Activated gamma-delta T cell treated with anti-CD3 and anti-CD28 coated beads, Interleukin-2, amount 50 U/mL, for 16 hours (primary cell): Measurements from ENCODE around the gene TMEM196.

Source experiments
- DNase-seq: peaks from one replicate; pipeline ENCODE4 v3.0.0-alpha.2; 2020; ENCODE audit warnings: low read depth

The TMEM196 gene

DNA sequence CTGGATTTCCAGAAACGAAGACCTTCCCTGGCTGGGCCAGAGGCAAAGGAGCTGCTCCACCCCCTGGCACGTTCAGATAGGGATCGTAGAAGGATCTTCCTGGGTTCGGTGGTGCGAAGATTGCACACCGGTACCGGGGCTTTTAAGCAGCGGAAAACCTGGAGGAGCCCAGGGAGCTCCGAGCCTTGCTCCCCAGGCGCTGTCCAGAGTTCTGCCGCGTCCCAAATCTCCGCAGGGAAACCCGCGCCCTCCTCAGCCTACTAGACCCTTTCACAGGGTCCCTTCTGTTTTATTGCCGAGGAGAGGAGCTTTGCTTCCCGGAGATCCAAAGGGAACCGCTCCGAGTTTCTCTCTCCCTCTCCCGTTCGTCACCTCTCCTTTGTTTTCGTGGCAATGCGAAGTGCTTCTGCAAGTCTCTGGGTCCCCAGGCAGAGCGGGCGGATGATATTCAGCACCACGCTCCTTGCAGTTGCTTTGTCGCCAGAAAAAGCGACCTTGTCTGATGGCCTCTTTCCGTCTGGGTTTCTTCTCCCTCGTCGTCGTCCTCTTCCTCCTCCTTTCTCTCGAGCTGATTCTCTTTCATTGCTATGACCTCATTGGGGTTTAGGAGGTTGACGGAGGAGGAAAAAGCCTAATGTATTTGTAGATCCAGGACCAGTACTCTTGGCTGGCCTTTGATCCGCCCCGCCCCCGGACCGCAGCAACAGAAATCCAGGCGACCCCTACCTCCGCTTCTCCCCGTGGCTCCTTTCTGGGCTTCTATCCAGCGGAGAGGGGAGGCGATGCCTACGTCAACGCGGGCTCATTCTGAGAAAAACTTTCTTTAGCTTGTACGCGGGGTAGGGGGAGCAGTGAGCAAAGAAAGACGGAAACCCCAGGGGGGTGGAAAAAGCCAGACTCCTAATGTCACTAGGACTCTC, at the start of gene TMEM196:
TMEM196 (minus strand) TSS at position 777 of the 920 bp plus-strand sequence. CDS start 921 bp downstream, outside the sequence.
- DNase-seq = no peak

DNA sequence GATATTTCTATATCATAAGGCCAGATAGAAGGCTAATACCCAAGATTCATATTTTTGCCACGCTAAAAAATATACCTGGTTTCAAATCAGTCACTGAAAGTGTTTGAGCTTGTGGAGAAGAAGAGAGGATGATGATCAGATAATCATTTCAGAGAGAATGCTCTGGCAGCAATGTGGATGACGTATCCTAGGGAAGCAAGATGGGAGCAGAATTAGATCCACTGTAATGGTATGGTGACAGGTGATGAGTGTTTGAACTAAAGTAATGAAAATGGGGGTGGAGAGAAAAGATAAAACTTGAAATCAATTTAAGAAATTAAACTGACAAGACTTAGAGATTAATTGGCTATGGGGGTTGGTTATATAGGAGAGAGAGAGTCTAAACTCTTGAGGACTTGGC, 42.7 kb upstream of the TMEM196 start:
- DNase-seq = no peak

DNA sequence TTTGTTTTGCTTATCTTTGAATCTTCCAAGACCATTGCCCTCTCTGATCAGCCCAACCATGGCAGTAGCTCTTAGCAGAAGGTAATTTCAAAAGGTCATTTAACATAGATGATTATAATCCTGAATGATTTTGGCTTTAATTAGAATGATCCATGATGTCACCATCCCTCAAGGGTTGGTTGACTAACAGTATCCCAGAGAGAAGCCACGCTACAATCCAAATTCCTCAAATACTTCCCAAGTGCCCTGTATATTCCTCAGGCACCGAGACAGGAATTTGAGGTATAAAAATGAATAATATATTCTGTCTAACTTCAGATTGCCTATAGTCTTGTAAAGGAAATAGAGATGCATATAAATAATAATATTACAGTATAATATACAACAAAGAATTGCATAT, 42.1 kb upstream of the TMEM196 start:
- DNase-seq = no peak

DNA sequence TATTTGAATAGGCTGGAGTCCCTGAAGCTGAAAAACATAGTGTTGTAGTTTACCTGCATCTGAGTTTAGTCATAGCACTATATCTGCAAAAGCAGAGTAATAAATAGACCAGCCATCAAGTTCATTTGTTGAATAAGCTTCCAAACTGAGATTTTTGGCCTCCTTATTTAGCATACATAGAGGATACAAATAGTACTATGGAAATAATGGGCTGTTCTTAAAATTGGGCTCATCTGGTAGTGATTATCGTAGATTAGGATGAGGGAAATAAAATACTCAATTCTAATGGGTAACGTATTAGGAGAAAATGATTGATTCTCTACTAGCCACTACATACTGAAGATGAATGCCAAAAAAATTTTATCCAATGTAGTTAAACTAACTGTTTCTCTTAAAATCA, 41.4 kb upstream of the TMEM196 start:
- no peak for DNase-seq

DNA sequence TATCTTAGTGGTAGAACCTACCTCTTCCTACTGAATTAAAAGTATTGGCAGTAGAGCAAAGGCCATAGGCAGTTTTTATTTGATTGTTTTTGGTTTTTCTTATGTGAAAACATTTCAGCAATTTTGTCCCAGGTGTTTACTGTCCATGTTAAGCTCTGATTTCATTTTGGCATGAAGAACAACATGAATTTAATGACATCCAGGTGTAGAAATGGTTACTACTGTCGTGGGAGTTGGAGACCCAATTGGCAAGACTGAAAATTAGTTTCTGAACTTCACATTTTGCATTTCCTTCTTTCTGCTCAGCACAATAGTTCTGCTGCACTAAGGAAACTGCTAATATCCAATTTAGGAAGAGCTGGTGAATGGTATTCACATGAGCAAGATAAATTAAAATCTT, 38.0 kb upstream of the TMEM196 start:
- DNase-seq = no peak

DNA sequence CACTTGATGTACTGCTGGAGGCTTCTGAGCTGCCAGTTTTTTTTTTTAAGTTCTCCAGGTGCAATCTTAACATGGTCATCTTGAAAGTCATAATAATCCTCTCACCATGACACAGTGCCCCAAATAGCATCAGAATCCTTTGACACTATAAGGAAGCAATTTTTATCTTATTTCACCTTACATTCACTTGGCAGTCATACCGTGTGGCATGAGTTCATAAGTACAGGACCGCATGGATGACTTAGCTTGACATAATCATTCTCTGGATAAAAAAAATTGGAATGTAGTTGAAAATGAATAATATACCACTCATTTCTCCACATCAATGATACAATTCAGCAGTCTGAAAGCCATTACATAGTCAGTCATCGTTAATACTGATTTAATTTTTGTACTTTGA, 25.6 kb upstream of the TMEM196 start:
- no peak for DNase-seq

DNA sequence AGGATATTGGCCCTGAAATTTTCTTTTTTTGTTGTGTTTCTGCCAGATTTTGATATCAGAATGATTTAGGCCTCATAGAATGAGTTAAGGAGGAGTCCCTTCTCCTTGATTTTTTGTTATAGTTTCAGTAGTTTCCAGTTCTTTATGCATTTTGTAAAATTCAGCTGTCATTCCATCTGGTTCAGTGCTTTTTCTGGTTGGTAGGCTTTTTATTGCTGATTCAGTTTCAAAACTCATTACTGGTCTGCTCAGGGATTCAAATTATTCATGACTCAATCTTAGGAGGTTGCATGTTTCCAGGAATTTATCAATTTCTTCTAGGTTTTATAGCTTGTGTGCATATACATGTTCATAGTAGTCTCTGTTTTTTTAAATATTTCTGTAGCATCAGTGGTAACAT, 10.1 kb upstream of the TMEM196 start:
- DNase-seq = no peak

DNA sequence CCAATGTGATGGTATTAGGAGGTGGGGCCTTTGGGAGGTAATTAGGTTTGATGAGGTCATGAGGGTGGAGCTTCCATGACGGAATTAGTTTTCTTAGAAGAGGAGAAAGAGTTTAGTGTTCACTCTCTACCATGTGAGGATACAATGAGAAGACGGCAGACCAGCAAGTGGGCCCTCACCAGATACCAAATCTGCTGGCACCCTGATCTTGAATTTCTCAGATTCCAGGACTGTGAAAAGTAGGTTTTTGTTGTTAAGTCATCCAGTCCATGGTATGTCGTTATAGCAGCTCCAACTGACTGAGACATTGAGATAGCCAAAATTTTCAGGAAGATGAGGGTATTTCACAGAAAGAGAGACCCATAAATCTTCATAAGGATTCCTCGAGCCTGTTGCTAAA, 3.6 kb upstream of the TMEM196 start:
- no peak for DNase-seq

DNA sequence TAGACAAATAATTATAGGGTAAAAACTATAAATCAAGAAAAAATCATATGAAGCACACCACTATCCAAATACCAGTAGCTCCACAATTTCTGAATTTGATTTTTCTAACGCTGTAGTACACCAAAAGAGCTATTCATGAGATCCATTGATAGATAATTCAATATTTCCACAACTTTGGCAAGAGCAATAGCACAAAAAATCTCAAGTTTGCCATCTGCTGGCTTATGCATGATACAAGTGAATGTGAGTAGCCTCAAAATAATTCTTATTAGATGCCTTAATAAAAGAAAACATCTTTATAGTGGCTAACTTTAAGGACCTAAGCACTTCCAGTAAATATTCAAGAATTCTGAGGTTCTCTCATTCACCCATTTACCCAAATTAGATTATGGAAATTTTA, 2.2 kb upstream of the TMEM196 start:
- DNase-seq = no peak

DNA sequence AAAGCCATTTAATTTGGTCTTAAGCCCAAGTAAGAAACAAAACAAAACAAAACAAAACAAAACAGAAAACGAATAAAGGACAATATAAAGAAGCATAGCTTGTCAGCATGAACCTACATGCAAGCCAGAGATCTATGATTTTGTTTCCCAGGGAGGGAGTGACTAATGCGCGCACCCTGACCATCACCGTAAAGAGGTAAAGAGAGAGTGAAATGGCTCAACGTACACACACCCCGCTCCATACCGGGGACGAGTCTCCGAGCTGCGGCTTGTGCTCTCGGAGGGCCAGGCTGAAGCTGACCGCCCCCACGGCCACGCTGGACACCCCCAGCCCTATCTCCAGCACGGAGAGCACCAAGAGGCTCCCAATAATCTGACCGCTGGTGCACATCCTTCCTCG, 1.1 kb downstream of the TMEM196 start:
- DNase-seq = no peak

DNA sequence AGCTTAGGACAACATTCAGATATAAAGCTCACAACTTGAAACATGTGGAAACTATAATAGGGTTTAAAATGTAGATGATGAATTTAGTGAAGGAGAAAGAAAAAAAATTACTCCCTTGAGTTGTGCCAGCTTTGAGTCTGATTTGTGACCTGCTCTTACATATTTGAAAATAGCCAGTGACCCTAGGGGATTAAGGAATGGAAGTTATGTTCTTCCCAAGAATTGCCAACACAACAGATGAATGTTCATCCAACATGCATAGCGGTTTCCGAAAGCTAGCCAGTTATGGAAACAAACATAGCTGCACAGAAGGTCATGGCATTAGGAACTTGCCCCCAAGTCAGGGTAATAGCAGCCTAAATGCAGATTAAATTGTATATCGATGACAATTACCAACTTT, 10.8 kb downstream of the TMEM196 start:
- no peak for DNase-seq

DNA sequence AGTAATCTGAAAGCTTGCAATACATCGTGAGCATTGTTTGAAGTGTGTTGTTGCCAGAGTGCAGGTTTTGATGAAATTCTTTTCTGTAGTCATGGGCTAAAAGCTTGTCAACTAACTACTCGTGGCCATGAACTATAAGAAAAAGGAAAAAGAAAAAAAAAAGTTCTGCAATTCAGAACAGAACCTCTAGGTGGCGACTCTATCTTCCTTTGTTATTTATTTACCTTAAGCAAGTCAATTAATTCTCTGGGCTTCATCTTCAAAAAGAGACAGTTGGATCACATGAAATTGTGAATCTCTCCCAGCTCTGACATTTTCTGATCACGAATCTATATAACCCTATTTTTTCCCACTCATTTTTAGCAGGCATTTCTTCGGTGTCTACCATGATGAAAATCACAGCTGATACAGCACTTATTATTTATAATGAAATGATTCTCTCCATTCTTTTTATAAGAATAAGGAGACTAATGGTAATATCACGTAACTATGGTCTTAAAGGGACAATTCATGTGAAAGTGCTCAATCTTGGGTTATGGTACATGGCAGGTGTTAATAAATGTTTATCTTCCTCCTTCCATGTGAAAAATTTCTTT, 18.8 kb downstream of the TMEM196 start:
- no peak for DNase-seq

DNA sequence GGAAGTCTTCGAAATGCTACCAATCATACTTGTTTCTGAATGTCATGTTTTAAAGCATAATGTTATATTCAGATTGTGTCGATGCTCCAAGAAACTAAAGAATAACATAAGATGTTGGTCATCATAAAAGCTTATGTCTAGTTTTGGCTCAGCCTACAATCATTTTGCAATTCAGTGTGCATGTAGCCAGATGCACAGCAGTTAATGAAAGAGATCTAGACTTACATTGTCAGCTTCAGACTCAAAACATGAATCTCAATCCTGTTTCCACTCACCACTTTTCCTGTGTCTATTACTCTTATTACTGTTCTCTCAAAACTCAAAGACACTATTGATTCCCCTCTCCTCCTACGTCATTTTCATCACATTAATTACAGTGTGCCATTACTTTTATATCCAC, 21.4 kb downstream of the TMEM196 start:
- no peak for DNase-seq

DNA sequence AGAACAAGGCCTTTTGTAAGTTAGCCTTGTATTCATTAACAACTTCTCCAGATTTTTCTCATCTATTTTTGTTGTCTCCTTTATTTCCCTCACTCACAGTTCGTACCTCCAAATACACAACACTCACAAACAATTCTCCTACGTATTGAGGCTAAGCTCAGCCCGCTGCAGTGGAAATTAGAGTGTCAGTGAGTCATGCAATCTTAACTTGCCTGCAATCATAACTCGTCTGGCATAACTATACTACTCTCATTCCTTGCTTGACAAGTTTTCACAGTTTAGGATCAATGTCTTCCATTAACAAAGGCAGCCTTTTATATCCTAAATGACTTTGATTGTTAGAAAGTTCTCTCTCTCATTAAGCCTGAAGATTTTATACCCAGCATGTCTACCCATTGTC, 23.8 kb downstream of the TMEM196 start:
- DNase-seq = no peak

DNA sequence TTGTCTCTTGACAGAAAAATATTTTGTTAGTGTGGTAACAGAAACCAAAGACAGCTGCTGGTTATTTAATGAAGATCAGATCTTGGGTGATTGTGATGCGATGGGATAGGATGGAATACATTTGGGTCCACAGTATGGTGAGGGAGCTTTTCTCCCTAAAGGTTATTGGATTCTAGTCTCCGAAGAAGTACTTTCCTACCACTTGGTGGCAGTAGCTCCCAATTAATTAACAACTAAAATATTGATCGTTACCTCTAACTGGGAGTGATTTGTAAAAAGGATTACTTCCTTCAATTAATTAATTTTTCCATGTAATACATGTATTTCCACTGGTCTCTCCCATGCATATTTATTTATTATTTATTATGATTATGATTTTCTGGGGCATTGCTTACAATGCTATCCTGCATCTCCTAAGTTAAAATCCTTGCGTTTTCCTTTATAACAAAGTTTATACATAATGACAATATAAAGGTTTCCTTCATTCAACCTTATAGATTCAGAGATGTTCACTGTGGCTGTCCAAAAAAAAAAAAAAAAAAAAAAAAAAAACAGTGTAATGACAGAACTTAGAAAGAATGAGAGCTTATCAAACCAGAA, 25.6 kb downstream of the TMEM196 start:
- DNase-seq = no peak

DNA sequence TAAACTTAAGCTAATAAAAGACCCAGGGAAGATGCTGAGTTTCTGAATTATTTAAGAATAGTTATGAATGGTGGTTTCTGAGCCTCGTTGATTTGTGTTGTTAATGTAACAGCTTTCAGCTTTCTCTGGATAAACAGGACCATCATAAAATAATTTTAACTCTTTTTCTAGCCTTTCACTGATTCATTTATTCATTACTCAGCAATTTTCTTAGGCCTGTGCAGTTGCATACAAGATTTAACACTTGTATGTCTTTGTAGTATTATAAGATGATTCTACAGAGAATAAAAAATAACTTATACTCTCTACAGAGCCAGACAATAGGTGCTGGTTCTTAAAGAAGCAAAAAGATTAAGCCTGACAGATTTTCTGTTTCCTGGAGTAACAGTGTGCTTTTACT, 29.3 kb downstream of the TMEM196 start:
- DNase-seq = no peak

DNA sequence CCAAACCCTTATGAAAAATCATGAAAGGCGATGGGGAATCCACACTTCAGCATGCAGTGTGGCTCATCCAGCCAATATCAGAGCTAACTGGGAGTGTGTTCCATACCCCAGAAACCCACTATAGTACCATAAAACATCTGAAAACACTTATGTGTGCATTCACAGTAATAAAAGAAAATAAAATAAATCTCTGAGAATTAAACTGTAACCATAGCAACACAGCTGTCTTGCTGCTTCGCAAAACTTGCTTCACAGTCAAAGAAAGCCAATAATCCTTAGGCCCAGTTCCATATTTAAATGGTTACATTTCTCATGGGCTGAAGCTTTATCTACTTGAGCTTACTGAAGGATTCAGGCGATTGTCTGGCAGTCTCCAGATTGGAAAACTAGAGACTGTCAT, 44.7 kb downstream of the TMEM196 start:
- no peak for DNase-seq

DNA sequence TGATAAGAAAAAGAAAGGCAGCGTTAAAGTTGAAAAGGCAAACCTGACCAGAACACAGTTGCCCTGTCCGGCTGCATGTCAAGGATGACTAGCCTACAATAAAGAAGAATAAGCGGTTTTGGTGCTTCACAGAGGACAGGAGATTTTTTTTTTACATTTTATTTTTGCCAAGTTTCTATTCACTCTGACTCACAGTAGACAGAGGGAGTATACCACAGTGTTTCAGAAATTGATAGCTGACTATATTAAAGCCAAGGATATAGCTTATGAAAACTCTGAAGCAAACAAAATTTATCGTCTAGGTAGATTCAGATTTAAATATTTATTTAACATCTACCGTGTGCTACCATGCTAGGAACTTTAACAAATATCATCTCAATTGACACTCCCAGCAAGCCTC, 47.6 kb downstream of the TMEM196 start:
- no peak for DNase-seq

DNA sequence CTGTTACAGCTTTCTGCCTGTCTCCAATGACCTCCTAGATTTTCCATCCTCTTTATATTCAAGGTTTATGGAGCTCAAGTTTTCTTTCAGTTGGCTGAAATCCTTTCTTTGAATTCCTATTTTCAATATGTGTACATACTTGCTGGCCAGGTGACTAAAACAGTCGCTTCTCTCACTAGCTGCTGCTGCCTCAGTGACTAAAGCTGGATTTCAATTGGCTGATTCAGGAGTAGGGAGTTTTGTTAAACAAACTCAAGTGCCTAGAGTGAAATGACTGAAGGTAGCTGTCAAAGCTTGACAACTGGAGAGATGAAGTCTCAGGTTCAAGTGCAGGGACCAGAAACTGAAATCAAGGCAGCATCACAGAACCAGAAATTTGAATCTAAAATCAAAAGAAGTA, 57.9 kb downstream of the TMEM196 start:
- DNase-seq = no peak

DNA sequence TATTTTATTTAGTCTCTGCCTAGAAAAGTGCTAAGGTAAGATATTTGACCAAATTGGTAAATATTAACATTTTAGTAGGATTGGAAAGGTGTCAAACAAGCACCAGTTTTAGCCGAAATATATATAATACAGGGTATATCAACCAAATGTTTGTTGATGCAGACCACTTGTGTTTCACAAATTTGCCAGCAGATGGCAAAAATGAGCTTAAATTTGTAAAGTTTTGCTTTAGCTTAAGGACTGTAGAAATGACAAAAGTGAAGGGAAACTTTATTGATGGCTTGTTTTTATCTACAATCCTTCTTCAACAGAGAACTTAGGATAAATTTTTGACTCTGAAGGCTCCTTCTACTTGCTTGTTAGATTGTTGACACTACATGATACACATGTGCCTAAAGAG, 59.7 kb downstream of the TMEM196 start:
- DNase-seq = peak; percentile 11

DNA sequence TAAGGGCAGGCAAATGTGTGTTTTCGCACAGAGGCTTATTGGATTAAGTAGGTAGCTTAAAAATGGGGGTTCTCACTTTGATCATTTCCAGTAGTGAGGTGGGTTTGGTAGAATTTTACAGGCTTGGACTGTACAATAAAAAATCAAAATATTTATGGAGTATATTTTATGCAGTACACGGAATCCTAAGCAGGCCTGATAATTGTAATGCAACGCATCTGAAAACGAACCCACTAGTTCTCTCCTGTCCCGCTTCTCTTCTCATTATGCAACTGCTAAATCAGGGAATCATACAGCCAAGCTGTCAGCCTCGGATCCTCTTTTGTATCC, 64.2 kb downstream of the TMEM196 start:
- DNase-seq = no peak

DNA sequence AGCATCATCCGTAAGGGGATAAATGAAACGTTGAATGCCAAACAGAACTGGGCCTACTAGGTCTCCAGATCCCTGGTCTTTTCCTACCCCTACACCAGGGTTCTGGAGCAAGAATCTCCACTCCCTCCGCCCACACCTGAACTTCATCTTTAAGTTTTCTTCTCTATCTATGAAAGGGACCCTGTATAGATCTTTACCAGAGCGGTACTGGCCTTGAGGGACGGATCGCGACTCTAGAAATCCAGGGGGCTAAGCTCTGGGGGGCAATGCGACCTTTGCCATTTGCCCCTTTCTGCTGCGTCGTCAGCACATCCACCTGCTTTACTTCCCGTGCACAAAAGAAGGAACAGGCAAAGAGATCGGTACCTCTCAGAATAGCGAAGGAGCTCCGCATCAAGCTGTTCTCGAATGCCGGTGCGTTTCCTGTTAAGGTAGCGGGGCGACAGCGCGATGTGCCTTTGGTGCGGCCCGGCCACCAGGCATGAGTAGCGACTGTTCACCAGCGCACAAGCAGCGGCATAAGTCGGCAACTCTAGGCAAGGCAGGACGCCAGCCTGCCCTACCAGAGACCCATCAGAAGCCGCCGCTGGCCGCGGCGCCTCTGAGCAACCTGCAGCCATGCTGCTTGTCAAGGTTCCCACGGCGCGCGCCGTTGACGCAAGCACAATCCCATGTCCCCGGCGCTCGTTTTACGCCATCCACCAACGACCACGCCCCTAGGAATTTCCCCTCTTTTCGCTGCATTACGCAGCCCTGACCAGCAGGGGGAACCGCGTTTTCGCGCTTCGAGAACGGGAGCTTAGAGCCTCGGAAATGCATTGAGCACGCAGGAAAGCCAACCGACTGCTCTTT, 64.8 kb downstream of the TMEM196 start, which contains the start of gene POLR1F:
POLR1F (minus strand) TSS at position 641 of the 852 bp plus-strand sequence; CDS start at position 620, 21 bp downstream.
- DNase-seq = peak; percentile 82
